Left ventricle myocardium superior (tissue), 1 donor: ENCODE measurements around the gene SMARCC1. TPM values are rescaled to one million over a fixed set of nuclear protein-coding genes. Genes with fewer than 3 reads are reported as not detected.
A peak's percentile ranks its signal among the peaks of the same experiment; 100 is the strongest.

Source experiments
- ATAC-seq: fragments of 200-7000 bp; cut with Tn5 transposase; one replicate; pipeline ENCODE4 v1.9.1; 2020; ENCODE audit warnings: mild to moderate bottlenecking, moderate library complexity
- DNase-seq: peaks from one replicate; pipeline ENCODE4 v3.0.0-alpha.2; 2020
- intact Hi-C: fragments of 100-400 bp; cut with micrococcal nuclease; formaldehyde crosslinking; loops from one replicate; pipeline ENCODE4 v1.11.0; 2022
- total RNA-seq: library from RNA; stranded (reverse); fragmentation: NEBNext Ultra II Directional; extraction: Animal tissue kit (Norgen Biotek cat#: 25700); gene quantifications from one replicate; pipeline ENCODE4 v1.2.1, GENCODE V29; 2021
- donor health status: DM: no; HTN: yes; CAD: no; lungs with severe emphysema.

SMARCC1 gene
- total RNA-seq, 1 donor from 2014 or later, result 27.0 TPM

DNA sequence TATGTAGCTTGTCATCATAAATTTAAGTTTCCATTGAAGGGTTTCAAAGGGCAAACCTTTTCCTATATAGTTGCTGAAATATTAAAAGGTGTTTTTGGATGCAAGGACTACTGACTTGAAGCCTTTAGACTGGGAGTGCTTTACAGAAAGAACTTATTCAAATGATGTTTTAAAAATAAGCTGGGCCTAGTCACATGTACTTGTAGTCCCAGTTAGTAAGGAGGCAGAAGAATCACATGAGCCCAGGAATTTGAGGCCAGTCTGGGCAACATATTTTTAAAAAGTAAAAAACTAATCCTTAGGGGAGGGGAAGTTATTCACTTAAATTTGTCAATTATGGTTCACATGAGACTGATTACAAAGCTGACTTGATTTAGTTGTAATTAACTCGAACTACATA, 65.0 kb downstream of the SMARCC1 start:
- ATAC-seq (peak; percentile 50), DNase-seq (no peak)
- intact Hi-C loops, result no loop called here

DNA sequence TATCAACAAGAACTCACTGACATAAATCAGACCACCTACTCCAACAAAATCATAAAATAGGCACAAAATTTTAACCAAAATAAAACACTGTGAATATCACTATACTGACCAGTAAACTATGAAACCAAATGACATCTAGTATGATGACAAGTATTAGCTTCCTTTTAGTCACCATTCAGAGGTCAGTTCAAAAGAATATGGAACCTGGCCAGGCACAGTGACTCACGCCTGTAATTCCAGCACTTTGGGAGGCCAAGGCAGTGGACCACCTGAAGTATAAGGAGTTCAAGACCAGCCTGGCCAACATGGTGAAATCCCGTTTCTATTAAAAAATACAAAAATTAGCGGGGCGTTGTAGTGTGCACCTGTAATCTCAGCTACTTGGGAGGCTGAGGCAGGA, 65.8 kb downstream of the SMARCC1 start:
- ATAC-seq (peak; percentile 37), DNase-seq (no peak)
- intact Hi-C loops, result no loop called here

DNA sequence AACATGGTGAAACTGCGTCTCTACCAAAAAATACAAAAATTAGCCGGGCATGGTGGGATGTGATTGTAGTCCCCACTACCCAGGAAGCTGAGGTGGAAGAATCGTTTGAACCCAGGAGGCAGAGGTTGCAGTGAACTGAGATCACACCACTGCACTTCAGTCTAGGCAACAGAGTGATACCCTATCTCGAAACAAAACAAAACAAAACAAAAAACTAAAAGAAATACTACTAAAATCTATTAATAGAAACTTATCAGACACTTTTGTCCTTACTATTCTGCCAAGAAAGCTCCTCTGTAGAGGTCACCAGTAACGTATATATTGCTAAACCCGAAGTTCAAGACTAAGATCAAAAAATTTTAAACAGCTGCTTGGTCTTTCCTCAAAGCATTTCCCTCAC, 67.1 kb downstream of the SMARCC1 start:
- intact Hi-C loops, result no loop called here
- ATAC-seq (peak; percentile 56), DNase-seq (no peak)

DNA sequence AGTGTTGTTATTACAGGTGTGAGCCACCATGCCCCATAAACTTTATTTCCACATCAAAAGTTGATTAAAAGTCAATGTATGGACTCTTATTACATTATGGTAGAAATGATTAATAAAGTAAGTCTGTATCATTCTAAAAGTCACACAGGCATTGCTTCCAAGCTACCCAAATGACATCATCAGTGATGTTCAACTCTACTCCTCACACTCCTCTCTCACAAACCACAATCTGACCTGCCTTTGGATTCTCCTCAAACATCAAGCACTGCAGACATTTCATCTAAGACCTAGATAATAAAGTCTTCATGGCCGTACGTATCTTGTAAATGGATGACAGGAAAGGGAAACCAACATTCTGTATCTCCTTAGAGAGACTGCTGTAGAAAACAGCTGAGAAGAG, 68.0 kb downstream of the SMARCC1 start:
- intact Hi-C loops, result no loop called here
- ATAC-seq (no peak), DNase-seq (no peak)

DNA sequence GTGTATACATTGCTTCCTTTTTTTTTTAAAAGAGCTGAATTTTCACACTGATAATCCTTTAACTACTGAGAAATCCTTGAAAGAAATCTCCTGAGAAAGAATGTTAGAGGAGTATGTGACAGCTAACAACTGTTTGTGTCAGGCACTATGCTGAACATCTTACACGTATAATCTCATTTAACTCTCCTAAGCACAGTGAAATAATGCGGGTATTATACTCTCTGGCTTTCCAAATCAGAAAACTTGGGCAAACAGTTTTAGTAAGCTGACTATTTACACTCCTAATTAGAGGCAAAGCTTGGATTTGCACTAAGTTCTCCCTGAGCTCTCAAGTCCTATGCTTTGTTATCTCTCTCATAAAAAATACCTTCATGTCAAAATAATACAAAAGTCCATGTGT, 69.3 kb downstream of the SMARCC1 start:
- intact Hi-C loops, result no loop called here

DNA sequence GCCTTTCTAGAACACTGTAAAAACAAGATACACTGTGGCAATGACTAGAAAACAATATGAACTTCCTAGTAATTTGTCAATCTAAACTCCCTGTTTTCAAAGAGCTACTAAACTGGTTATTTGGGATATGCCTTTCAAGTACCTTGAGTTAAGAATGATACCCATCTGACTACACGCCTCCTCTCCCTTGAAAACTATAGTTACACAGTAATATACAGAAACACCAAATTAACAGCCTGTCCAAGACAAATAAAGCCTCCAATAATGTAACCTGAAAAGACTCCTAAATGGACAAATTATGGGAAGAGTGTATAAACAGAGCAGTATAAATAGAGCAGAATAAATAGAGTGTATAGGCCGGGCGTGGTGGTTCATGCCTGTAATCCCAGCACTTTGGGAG, 70.1 kb downstream of the SMARCC1 start:
- ATAC-seq (no peak), DNase-seq (no peak)
- intact Hi-C loops, result no loop called here

More for the DNA sequence above, 69.3 kb downstream of the SMARCC1 start:
- ATAC-seq (no peak), DNase-seq (no peak)

DNA sequence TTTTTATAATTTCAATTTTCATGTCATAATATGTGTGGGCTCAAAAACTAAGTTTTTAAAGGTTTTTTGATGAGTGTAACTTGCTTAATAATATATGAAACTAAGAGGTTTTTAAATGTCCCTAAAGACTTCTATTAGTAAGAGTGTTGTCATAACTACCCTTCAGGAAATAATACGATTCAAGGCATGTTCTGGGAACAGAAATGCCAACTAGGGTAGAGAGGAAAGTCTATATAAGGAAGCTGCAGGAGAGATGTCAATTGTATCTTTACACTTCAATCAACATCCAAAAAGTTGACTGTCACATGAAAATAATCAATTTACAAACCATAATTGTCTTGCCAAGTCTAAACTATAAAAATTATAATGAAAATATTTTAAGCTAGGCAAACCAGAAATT, 76.3 kb downstream of the SMARCC1 start:
- no peak for DNase-seq
- ATAC-seq, result no peak
- intact Hi-C loops, result no loop called here

DNA sequence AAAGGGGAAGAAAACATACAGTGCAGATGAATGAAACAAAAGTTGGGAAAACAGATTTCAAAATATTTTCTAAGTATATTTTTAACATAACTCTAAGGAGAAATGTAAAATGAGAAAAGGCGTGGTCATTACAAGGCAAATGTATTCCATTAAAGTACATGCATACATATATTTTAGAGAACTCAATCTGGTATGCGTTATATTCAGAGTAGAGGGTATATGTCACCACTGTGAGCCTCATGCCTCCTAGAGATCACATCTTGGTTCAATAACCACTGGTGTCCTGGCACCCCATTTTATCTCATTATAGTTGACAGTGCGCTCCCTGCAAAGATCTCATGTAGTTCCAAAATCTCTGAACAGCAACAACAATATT, 77.5 kb downstream of the SMARCC1 start:
- DNase-seq (no peak), ATAC-seq (no peak)
- intact Hi-C loops, result no loop called here

DNA sequence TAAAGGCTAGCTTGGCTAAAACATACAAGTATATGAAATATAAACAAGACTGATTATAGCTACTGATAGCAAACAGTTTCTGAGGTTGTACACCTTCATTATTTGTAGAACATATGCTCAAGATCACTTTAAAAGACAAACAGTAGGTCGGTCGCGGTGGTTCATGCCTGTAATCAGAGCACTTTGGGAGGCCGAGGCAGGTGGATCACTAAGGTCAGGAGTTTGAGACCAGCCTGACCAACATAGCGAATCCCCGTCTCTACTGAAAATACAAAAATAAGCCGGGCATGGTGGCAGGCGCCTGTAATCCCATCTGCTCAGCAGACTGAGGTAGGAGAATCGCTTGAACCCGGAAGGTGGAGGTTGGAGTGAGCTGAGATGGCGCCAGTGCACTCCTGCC, 80.3 kb downstream of the SMARCC1 start:
- intact Hi-C loops, result no loop called here
- ATAC-seq (no peak), DNase-seq (no peak)

DNA sequence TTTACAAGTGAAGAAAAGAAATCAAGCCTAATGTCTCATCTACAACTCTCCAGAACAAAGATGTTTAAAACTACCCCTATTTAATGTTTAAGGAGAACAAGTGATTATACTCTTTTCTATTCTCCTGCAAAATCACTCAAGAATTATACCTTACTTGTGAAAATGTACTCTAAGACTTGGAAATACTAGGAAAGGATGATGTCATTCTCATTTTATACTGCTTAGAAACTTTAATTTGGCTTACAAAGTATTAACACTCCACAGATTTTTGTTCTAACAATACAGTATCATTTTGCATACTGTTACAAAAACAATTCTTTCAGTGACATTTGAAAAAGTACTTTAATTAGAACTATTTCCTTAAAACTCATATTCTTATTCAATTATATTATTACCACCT, 89.5 kb downstream of the SMARCC1 start:
- intact Hi-C loops, result no loop called here
- no peak for ATAC-seq

DNA sequence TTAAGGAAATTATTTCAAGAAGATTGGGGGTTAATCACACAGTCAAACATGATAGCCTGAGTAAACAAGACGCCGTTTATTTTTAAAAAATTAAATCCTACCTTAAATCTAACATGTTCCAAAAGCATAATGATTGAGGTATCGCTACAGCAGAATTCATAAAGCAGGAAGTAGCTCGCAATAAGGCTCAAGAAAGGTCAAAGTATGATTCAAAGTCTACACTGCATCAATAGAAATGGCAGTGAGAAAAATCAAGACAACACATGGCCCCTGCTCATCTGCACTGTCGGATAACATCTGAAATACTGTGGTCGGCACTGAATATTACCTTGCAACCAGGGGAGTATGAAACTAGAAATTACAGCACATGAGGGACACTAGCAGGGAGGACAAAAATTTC, 93.2 kb downstream of the SMARCC1 start:
- ATAC-seq (no peak), DNase-seq (no peak)
- intact Hi-C loops, result no loop called here

More for the DNA sequence above, 89.5 kb downstream of the SMARCC1 start:
- no peak for DNase-seq

DNA sequence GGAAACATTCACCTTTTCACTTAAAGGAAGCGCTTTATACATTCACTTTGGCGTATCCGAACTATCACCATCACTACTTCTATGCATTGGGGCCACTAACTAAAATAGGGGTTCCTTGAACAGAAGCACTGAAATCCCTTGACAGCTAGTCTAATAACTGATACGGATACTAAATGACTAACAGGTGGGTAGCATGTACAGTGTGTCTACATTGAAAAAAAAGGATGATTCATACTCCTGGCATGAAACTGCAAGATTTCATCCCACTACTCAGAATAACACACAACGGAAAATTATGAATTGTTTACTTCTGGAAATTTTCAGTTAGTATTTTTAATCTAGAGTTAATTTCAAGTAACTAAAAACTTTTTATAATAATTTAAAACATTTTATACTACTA, 96.7 kb downstream of the SMARCC1 start:
- ATAC-seq (no peak), DNase-seq (no peak)
- intact Hi-C loops, result no loop called here

DNA sequence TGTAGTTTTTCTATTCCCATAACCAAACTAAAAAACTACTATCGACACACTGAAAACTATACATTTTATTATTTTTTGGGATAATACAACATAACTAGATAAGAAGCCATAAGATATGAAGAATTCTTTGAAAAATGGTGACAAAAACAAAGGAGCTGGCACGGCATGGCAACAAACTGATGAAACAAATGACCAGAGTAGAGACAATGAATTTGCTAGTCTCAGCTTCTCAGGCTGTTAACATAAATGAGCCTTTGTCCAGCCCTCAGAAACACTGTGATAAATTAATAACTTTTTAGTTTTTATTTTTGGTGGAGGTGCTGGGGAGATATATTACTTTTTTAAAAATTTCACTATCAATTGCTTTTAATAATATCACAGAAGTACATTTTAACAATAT, 100.7 kb downstream of the SMARCC1 start:
- intact Hi-C loops, result no loop called here
- ATAC-seq, result no peak

DNA sequence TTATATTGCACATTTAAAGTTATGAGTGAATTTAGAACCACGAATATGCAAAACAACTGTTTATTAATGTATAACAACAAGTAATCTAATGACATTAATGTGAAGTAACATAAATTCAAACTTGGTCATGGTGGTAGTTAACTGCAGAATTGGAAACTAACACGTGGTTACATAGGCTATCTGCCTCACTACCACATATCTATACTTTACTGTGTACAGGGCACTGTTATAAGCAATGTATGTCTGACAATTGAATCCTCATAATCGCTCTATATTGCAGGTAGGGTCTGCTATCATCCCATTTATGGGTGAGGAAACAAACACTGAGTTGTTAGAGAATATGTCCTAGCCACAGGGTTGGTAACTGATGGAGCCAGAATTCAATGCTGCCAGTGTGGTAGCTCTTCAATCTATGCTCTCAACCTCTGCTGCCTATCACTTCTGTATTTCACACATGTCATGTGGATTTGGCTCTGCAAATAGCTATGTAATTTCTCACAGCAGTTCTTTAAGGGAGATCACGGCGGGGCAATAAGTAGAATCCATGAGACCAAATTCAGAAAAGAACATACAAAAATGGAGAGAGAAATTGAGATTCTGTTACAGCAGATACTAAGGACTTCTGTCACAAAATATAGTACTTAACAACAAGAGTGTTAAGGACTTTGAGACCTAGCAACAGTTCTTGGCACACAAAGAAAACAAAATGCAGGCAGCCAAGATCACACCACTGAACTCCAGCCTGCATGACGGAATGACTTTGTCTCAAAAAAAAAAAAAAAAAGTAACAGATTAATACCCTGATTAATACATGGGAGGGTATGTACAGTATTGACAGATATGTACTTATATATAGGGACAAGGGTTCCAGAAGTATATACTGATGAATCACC, 103.0 kb downstream of the SMARCC1 start:
- ATAC-seq (peak; percentile 54), DNase-seq (no peak)
- intact Hi-C loops, result no loop called here

More for the DNA sequence above, 100.7 kb downstream of the SMARCC1 start:
- DNase-seq, result no peak

DNA sequence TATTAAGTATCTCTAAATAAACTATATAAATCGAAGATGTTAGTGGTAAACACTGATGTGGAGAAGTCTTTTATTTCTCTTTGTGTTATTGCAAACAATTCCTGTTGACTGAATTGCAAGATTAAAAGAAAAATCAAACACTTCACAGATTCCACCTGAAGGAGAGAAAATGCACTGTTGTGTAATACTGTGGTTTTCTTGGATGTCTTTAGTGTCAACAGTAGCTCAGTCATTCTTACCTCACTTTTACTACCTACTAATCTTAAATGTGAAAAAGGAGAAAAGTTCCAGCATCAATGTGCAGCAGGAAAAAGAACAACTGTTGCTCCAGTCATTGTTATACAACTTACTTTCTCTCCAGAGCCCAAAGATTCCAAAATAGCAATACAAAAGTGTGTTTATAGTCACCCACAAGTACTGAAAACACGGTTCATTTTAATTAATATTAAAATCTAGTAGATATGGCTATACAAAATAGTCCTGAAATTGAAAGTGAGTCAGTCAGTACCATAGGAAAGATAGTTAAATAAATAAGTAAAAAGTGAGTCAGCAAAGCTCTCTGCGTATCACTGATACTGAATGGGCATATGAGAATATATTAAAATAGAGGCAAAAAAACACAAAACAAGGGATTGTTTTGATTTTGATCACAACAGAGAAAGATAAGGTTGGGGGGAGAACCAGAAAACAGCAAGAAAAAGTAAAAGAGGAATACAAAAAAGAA, 112.5 kb downstream of the SMARCC1 start:
- intact Hi-C loops, result no loop called here
- DNase-seq (no peak), ATAC-seq (no peak)

DNA sequence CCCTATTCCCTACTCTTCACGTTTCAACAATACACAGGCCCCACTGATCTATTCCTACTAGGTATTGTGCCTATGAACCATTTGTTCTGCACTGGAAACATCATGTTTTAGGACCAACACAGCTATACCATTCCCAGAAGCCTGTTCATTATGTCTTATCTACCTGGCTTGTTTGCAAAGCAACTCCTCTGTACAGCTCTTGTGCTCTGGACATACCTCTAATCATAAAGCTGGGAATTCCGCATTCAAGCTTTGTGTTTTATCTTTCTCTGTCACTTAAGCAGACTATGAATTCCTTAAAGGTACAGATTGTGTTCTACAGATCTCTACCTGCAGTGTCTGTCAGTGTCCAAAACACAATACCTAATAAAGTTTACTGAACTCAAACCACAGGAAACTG, 115.6 kb downstream of the SMARCC1 start:
- ATAC-seq (no peak), DNase-seq (no peak)
- intact Hi-C loops, result no loop called here

DNA sequence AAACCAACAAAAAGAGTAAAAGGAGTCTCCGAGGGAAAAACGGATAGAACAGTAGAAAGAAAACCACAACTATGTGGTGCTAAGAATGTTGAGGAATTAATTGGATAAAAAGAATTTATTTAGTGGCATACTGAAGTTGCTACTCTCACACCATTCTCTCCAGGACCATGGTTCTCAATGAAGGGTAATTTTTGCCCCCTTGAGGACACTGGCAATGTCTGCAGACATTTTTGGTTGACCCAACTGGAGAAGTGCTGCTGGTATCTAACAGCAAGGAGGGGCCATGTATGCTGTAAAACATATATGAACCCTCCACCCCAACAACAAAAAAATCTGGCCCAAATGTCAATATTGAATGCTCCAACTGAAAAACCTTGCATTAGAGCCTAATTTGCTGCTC, 117.2 kb downstream of the SMARCC1 start:
- intact Hi-C loops, result no loop called here
- ATAC-seq (no peak), DNase-seq (no peak)

DNA sequence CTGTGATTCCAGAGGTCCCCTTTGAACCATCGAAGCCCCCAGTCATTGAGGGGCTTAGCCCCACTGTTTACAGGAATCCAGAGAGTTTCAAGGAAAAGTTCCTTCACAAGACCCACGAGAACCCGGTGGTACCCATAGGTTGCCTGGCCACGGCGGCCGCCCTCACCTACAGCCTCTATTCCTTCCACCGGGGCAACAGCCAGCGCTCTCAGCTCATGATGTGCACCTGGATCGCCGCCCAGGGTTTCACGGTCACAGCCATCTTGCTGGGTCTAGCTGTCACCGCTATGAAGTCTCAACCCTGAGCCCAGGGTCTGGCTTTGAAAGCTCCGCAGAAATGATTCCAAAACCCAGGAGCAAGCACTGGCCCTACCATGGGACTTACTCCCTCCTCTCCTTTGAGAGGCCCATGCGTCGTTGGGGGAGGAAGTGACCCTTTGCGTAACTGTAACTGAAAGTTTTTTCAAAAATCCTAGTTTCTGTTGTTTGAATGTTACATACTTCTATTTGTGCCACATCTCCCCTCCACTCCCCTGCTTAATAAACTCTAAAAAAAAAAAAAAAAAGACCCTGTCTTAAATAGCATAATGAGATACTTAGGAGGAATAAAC, 118.0 kb downstream of the SMARCC1 start:
- intact Hi-C loops, result no loop called here
- DNase-seq (no peak), ATAC-seq (no peak)

DNA sequence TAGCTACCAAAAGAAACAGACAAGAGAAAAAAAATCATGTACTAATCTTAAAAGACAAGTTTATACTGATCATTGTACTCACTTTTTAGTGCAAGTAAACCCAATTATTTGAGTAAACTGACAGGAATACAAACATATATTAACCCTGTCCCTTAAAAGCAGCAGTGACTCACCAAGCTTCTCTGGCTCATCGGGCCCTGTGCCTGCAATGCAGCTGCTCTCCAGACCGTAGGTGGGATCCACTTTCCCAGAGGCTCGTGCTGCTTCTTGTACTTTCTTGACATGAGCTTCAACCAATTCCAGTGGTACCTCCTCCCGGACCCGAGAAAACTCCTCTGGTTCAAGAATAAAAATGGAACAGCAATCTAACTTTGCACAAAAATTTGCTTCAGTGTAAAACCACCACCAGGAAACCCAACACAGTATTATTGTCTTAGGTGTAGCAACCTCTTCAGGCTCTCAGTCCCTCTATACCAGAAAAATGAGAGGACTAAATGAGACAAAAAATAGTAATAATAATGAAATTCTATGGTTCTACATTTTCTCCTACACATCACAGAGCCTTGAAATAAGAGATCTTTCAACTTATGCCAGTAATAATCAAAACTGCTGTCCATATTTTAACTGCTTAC, 120.5 kb downstream of the SMARCC1 start:
- peak; percentile 33 for DNase-seq
- intact Hi-C loops, result no loop called here
- ATAC-seq, result peak; percentile 30

DNA sequence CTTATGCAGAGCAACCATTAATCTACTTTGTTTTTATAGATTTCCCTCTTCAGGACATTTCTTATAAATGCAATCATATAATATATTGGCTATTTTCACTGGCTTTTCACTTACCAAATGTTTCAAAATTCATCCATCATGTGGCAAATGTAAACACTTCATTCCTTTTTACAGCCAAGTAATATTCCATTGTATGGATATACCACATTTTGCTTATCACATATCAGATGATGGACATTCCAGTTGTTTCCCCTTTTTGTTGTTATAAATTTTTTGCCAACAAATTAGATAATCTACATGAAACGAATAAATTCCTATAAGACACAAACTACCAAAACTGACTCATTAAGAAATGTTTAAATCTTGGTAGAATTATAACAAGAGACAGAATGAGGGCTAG, 123.2 kb downstream of the SMARCC1 start:
- ATAC-seq (no peak), DNase-seq (no peak)
- intact Hi-C loops, result no loop called here
